KOPT-K1 (cell line): Measurements from ENCODE around the gene TIMP1.

Experiments
- H3K27ac ChIP-seq: fragments of 200-600 bp; sonication (generic); 2 replicates; pipeline ENCODE4 v1.5.1; 2016; ENCODE audit warnings: antibody characterized with exemption, mild to moderate bottlenecking, low read depth, low read length; ENCODE audit not compliant: poor library complexity, severe bottlenecking
- H3K36me3 ChIP-seq: fragments of 200-600 bp; sonication (generic); 2 replicates; pipeline ENCODE4 v1.5.1; 2017; ENCODE audit warnings: antibody characterized with exemption, mild to moderate bottlenecking, low read length, moderate library complexity; ENCODE audit not compliant: insufficient read depth
- H3K9me3 ChIP-seq: fragments of 200-600 bp; sonication (generic); 2 replicates; pipeline ENCODE4 v1.5.1; 2017; ENCODE audit warnings: antibody characterized with exemption, low read length, mild to moderate bottlenecking; ENCODE audit not compliant: insufficient read depth, poor library complexity, severe bottlenecking

TIMP1 gene

GRCh38 chrX:47632666-47633065 lies 50.4 kb downstream of the TIMP1 start:
- Histone ChIP-seq H3K36me3 (peaks cover 37% of the 10 kb centered on the region), H3K27ac (no peak overlapping the region), H3K9me3 (no peaks in the 10 kb centered on the region)

GRCh38 chrX:47633689-47634590 lies 51.7 kb downstream of the TIMP1 start:
- no peaks in the 10 kb centered on the region for H3K9me3 ChIP-seq
- no peak overlapping the region for H3K27ac ChIP-seq
- peaks cover 50% of the 10 kb centered on the region for H3K36me3 ChIP-seq

- H3K27ac ChIP-seq, result no peak overlapping the region
- peaks cover 6% of the 10 kb centered on the region for H3K9me3 ChIP-seq
- H3K36me3 ChIP-seq, result peaks cover 61% of the 10 kb centered on the region
Observed at GRCh38 chrX:47634871-47635575, 52.8 kb downstream of the TIMP1 start.
